ENCODE data around the gene SECISBP2L. TPM values are rescaled to one million over a fixed set of nuclear protein-coding genes. Genes with fewer than 3 reads are reported as not detected.

SECISBP2L gene
- total and polyA plus RNA-seq, 2 donors (not counting 3 experiments of a cell fraction or from before 2014, with no cell fraction given) = 23.1 to 52.3 TPM

- intact Hi-C loops (cut with micrococcal nuclease) (loop anchor here (1.0 kb wide), 3 partner anchors 12 to 113 kb away; partner anchors contain the start of genes EID1 and SHC4), dilution Hi-C loops (cut with MboI; ENCODE audit: extremely low pct_ligation_motif_present, low sequenced_read_pairs) (no loop called here)
- CTCF ChIA-PET = interaction anchor here (0.5 to 5.2 kb wide), 48 partner anchors 10 to 1169 kb away, joined by 3 to 86 read pairs (median 4); partner anchors contain the start of genes CEP152, EID1, GALK2 and SECISBP2L
- no peak overlapping the region for H3K27ac ChIP-seq (ENCODE audit: insufficient read depth, low read depth, low read length)
- peak overlapping the region; percentile 90 for H3K4me2 ChIP-seq (ENCODE audit: insufficient read depth, low read length)
- H3K79me2 ChIP-seq (ENCODE audit: control insufficient read depth, insufficient read depth, low read length) = no peaks in the 10 kb centered on the region
- peak overlapping the region; percentile 93 for H2AFZ ChIP-seq (ENCODE audit: low read depth, low read length)
- no peaks in the 10 kb centered on the region for H3K9me3 ChIP-seq (replicated peaks; ENCODE audit: control insufficient read depth, insufficient read depth, low read length)
- H3K4me1 ChIP-seq (ENCODE audit: control insufficient read depth, extremely low read depth, insufficient read depth, low read length) = peaks cover 8% of the 10 kb centered on the region
- POLR2A ChIA-PET = interaction anchor here (0.7 to 1.1 kb wide), 2 partner anchors 11 to 439 kb away, joined by 4 to 9 read pairs; partner anchors contain the start of gene SHC4
- FAIRE-seq (peak; percentile 87), DNase-seq (ENCODE audit: low read depth, low spot score) (peak; percentile 79)
- BruUV-seq (replicated peaks) = no TSS peak
- peak overlapping the region; percentile 34 to 61 (median 58) for H3K4me3 ChIP-seq (replicated peaks in 1 of 3; ENCODE audit: insufficient read depth in 1 of 3, low read depth in 1 of 3, low read length in 3 of 3)
- H3K27me3 ChIP-seq (ENCODE audit: control insufficient read depth in 2 of 2, insufficient read depth in 2 of 2, low read length in 2 of 2) = no peaks in the 10 kb centered on the region
- H4K20me1 ChIP-seq (replicated peaks; ENCODE audit: control insufficient read depth, extremely low read depth, insufficient read depth, low read length) = no peaks in the 10 kb centered on the region
- H3K9me1 ChIP-seq (replicated peaks; ENCODE audit: control insufficient read depth, extremely low read depth, insufficient read depth, low read length) = no peaks in the 10 kb centered on the region
- peak overlapping the region; percentile 66 for H3K9ac ChIP-seq (replicated peaks; ENCODE audit: extremely low read depth, insufficient read depth, low read length)
- H3K36me3 ChIP-seq (ENCODE audit: control insufficient read depth in 2 of 2, extremely low read depth in 1 of 2, insufficient read depth in 2 of 2, low read length in 2 of 2) = no peaks in the 10 kb centered on the region
- TF ChIP-seq POLR2A (IDR thresholded peaks at IDR 0.05; ENCODE audit: low read depth, low read length) (no peak), CTCF (IDR thresholded peaks at IDR 0.05; ENCODE audit: extremely low read depth in 1 of 2, insufficient read depth in 1 of 2, low read depth in 1 of 2, low read length in 2 of 2) (peak; percentile 81 to 98), MYC (IDR thresholded peaks at IDR 0.05; ENCODE audit: low read depth, low read length) (no peak), POLR2AphosphoS5 (IDR thresholded peaks at IDR 0.05; ENCODE audit: insufficient read depth, low read depth, low read length) (peak; percentile 69), JUN (IDR thresholded peaks at IDR 0.05; ENCODE audit: borderline replicate concordance, insufficient read depth, insufficient read length, low read depth) (no peak), MAX (IDR thresholded peaks at IDR 0.05; ENCODE audit: insufficient read depth, insufficient read length) (no peak), EZH2 (IDR thresholded peaks at IDR 0.05; ENCODE audit: borderline replicate concordance, low read depth, low read length, severe bottlenecking) (no peak), FOS (IDR thresholded peaks at IDR 0.05; ENCODE audit: borderline replicate concordance, insufficient read depth, low read length) (no peak), GATA2 (IDR thresholded peaks at IDR 0.05; ENCODE audit: insufficient read depth, insufficient read length, low read depth, low read length) (no peak)
These were observed 70.5 kb downstream of the SECISBP2L start for GRCh38 chr15:48975472-48976419.

Measured in endothelial cell of umbilical vein (primary cell).